ENCODE measurements around the gene GRAP2.

The GRAP2 gene

GRCh38 chr22:39995393-39996252 lies 94.7 kb downstream of the GRAP2 start:
- no peak for DNase-seq (ENCODE audit: low read depth)

- DNase-seq (ENCODE audit: low read depth), result no peak
These were observed 95.8 kb downstream of the GRAP2 start for GRCh38 chr22:39996732-39997131.

- DNase-seq (ENCODE audit: low read depth), result no peak
These were observed 96.5 kb downstream of the GRAP2 start for GRCh38 chr22:39997421-39997820.

- no peak for DNase-seq (ENCODE audit: low read depth)
These were observed 97.2 kb downstream of the GRAP2 start for GRCh38 chr22:39997939-39998726.

GRCh38 chr22:39999144-39999757 lies 98.4 kb downstream of the GRAP2 start:
- DNase-seq (ENCODE audit: low read depth), result no peak

GRCh38 chr22:40000171-40000570 lies 99.3 kb downstream of the GRAP2 start:
- DNase-seq (ENCODE audit: low read depth), result no peak

- no peak for DNase-seq (ENCODE audit: low read depth)
These were observed 100.2 kb downstream of the GRAP2 start for GRCh38 chr22:40001106-40001505.

- DNase-seq (ENCODE audit: low read depth), result no peak
These were observed 101.1 kb downstream of the GRAP2 start for GRCh38 chr22:40001800-40002577.

- no peak for DNase-seq (ENCODE audit: low read depth)
These were observed 102.2 kb downstream of the GRAP2 start for GRCh38 chr22:40002935-40003715.

GRCh38 chr22:40004836-40005235 lies 104.0 kb downstream of the GRAP2 start:
- DNase-seq (ENCODE audit: low read depth), result no peak

GRCh38 chr22:40006641-40007040 lies 105.8 kb downstream of the GRAP2 start:
- no peak for DNase-seq (ENCODE audit: low read depth)

- no peak for DNase-seq (ENCODE audit: low read depth)
These were observed 107.2 kb downstream of the GRAP2 start for GRCh38 chr22:40007853-40008710.

- no peak for DNase-seq (ENCODE audit: low read depth)
These were observed 107.9 kb downstream of the GRAP2 start for GRCh38 chr22:40008726-40009291.

- DNase-seq (ENCODE audit: low read depth), result no peak
These were observed 108.4 kb downstream of the GRAP2 start for GRCh38 chr22:40009292-40009774.

GRCh38 chr22:40009951-40010671 lies 109.2 kb downstream of the GRAP2 start:
- DNase-seq (ENCODE audit: low read depth), result no peak

- DNase-seq (ENCODE audit: low read depth), result no peak
These were observed 109.9 kb downstream of the GRAP2 start for GRCh38 chr22:40010746-40011145.

GRCh38 chr22:40014667-40015248 lies 113.9 kb downstream of the GRAP2 start:
- DNase-seq (ENCODE audit: low read depth), result no peak

- no peak for DNase-seq (ENCODE audit: low read depth)
These were observed 114.6 kb downstream of the GRAP2 start for GRCh38 chr22:40015358-40015976.

All from stimulated activated CD8-positive, alpha-beta memory T cell treated with anti-CD3 and anti-CD28 coated beads, Interleukin-4, amount 100 ng/mL, for 24 hours (primary cell).